GM18526 (cell line): ENCODE measurements around the gene HCN1.

Experiments
- POLR2A ChIP-seq: IDR thresholded peaks from 3 replicates; pipeline ENCODE4 v1.6.1; 2011; ENCODE audit not compliant: insufficient read length; ENCODE audit errors: extremely low read depth

HCN1 gene

GRCh38 chr5:45521067-45521466 is 175.1 kb downstream of the HCN1 start:
- no peak for TF ChIP-seq POLR2A

DNA sequence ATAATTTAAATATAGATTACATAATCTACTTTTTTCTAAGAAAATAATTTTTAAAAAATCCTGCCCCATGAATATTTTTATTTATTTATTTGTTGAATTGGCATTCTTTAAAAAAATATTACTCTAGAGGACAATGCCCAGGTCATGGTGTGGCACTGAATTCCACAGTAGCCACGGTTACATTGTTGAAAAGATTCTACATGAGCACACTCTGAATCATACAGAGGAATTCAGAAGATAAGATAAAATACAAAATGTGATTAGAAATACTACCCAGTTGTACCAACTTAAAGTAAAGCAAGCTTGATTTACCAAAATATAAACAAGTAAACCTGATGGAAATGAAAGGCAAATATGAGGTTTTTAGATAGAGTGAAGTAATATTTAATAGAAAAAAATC is 183.7 kb downstream of the HCN1 start:
- TF ChIP-seq POLR2A, result no peak

DNA sequence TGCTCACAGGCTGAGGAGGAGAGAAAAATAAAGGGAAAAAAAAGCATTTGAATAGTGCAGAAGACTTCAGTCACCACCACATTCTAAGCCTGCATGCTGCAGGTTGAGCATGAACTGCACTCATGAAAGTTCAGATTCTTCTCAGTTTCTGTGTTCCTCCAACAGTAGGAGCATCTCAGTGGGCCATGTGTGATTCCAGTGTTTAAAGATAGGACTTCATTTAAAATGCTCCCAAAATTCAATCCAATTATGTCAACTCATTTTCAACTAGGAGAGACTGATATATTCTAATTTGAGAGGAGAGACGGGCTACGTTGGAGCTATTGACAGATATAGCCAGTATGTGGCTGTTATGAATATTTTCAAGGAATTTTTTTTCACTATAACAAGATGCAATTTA is 186.8 kb downstream of the HCN1 start:
- no peak for TF ChIP-seq POLR2A

- no peak for TF ChIP-seq POLR2A
Measured at GRCh38 chr5:45508135-45508534, 188.0 kb downstream of the HCN1 start.

DNA sequence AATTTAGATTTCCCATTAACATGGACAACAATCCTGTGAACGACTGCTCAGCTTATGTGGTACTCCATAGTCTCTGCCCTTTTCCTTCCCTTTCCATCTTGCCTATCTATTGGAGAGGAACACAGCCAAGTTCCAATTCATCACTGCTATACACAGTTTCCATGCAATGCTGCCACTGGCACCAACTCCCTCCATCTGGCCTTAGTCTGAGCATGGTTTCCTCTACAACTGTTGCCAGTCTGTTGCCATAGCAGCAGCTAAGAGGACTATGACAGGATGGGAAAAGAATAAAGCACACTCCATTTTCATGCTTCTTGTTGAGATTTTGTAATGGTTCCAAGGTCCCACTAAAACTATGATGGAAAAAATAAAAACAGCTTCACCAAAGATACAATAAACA is 189.0 kb downstream of the HCN1 start:
- no peak for TF ChIP-seq POLR2A

GRCh38 chr5:45491368-45491767 is 204.8 kb downstream of the HCN1 start:
- no peak for TF ChIP-seq POLR2A

GRCh38 chr5:45484781-45485180 is 211.4 kb downstream of the HCN1 start:
- TF ChIP-seq POLR2A, result no peak

- TF ChIP-seq POLR2A, result no peak
Measured at GRCh38 chr5:45454114-45454513, 242.1 kb downstream of the HCN1 start.

- no peak for TF ChIP-seq POLR2A
Measured at GRCh38 chr5:45440466-45440865, 255.7 kb downstream of the HCN1 start.

- TF ChIP-seq POLR2A, result no peak
Measured at GRCh38 chr5:45437752-45438151, 258.4 kb downstream of the HCN1 start.

GRCh38 chr5:45417285-45417998 is 278.7 kb downstream of the HCN1 start:
- no peak for TF ChIP-seq POLR2A

GRCh38 chr5:45414620-45415573 is 281.3 kb downstream of the HCN1 start:
- no peak for TF ChIP-seq POLR2A

GRCh38 chr5:45411971-45412612 is 284.1 kb downstream of the HCN1 start:
- no peak for TF ChIP-seq POLR2A

- TF ChIP-seq POLR2A, result no peak
Measured at GRCh38 chr5:45410304-45410995, 285.7 kb downstream of the HCN1 start.

GRCh38 chr5:45408067-45408466 is 288.1 kb downstream of the HCN1 start:
- TF ChIP-seq POLR2A, result no peak

GRCh38 chr5:45402804-45403455 is 293.2 kb downstream of the HCN1 start:
- no peak for TF ChIP-seq POLR2A
